ENCODE data around the gene STK24. TPM values are rescaled to one million over a fixed set of nuclear protein-coding genes. Genes with fewer than 3 reads are reported as not detected.
A peak's percentile ranks its signal among the peaks of the same experiment; 100 is the strongest.

STK24 gene
- total RNA-seq, 2 donors from 2014 or later: 35.0 to 56.7 TPM

DNA sequence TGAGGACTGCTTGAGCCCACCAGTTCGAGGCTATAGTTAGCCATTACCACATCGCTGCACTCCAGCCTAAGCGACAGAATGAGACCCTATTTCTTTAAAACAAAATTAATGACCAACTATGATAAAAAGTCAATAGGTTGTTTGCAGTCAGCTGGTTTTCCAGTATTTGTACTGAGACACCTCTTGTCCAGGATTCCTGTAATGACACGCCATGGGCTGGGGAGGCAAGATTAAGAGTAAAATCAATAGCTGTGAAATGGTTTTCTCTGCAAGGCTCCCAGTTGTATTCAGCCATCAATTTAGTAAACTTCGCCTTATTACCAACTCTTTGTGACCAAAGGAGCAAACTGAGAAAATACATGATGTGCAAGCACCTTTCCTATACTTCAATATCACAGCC, 29.5 kb downstream of the STK24 start:
- Histone ChIP-seq H3K4me3 (no peak overlapping the region), H3K4me1 (peaks cover 35% of the 10 kb centered on the region), H3K27me3 (no peaks in the 10 kb centered on the region), H3K9me3 (no peaks in the 10 kb centered on the region), H3K27ac (no peak overlapping the region), H3K36me3 (replicated peaks in 1 of 2; ENCODE audit: insufficient read depth in 1 of 2, low read depth in 2 of 2) (no peaks in the 10 kb centered on the region)
- TF ChIP-seq CTCF (IDR thresholded peaks at IDR 0.05): no peak
- TF ChIP-seq POLR2A (IDR thresholded peaks at IDR 0.05): no peak
- whole genome bisulfite sequencing, 2 donors: 85 to 93% methylated on average over 5 of the region's 5 CpGs
- intact Hi-C loops (cut with DNase I): no loop called here
- no peak for DNase-seq
- ATAC-seq: no peak

- H3K27me3 ChIP-seq: no peaks in the 10 kb centered on the region
- no peak for TF ChIP-seq POLR2A (IDR thresholded peaks at IDR 0.05)
- no peak for TF ChIP-seq CTCF (IDR thresholded peaks at IDR 0.05)
- no peak overlapping the region for H3K27ac ChIP-seq
- DNase-seq: no peak
- intact Hi-C loops (cut with DNase I): no loop called here
- H3K36me3 ChIP-seq (replicated peaks in 1 of 2; ENCODE audit: insufficient read depth in 1 of 2, low read depth in 2 of 2): no peaks in the 10 kb centered on the region
- no peak overlapping the region for H3K4me3 ChIP-seq
- no peaks in the 10 kb centered on the region for H3K9me3 ChIP-seq
- WGBS, 2 donors: 63 to 76% methylated on average over 5 of the region's 5 CpGs
- H3K4me1 ChIP-seq: peaks cover 42% of the 10 kb centered on the region
- ATAC-seq: no peak
Observed at GRCh38 chr13:98546402-98546801, 30.5 kb downstream of the STK24 start.

- intact Hi-C loops (cut with DNase I): no loop called here
- Histone ChIP-seq H3K27me3 (no peaks in the 10 kb centered on the region), H3K36me3 (replicated peaks in 1 of 2; ENCODE audit: insufficient read depth in 1 of 2, low read depth in 2 of 2) (no peaks in the 10 kb centered on the region), H3K4me1 (peaks cover 52% of the 10 kb centered on the region), H3K4me3 (no peak overlapping the region), H3K9me3 (no peaks in the 10 kb centered on the region), H3K27ac (no peak overlapping the region)
- no peak for TF ChIP-seq POLR2A (IDR thresholded peaks at IDR 0.05)
- no peak for TF ChIP-seq CTCF (IDR thresholded peaks at IDR 0.05)
- DNase-seq (no peak), ATAC-seq (no peak)
- 81 to 89% methylated on average over 12 to 16 of the region's 16 CpGs for WGBS, 2 donors
Observed at GRCh38 chr13:98544104-98544710, 32.7 kb downstream of the STK24 start.

DNA sequence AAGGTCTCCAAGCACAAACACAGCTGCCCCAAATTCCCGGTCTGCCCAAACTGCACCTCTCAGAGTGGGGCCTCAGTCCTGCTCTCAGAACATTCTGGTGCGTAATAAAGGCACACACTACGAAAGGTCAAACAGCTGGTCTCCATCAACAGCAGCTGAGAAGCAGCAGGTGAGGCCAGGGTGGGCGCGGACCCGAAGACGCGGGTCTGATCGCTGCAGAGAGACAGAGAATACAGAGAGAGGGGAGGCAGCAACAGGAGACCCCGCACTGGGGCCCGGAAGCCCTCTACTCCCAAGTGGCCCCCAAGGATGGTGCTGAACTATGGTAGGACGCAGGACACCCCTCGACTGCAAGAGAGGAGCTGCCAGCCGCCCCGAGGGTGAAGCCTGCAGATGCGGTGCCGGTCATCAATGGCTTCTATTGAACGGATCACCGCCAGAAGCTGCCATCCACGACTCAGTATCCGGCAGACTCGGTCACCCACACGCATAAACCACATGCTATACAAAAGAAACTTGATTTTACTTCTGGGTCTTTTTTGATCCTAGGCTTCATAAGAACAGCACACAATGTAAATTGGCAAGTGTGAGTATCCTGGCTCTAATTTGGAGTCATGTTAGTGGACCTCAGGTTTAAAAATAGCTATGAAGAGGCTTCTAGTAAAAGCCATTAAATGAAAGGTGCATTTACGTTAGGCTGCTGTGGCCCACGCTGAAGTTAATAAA, 33.4 kb downstream of the STK24 start:
- no peaks in the 10 kb centered on the region for H3K36me3 ChIP-seq (replicated peaks in 1 of 2; ENCODE audit: insufficient read depth in 1 of 2, low read depth in 2 of 2)
- H3K4me1 ChIP-seq: peaks cover 46% of the 10 kb centered on the region
- 79 to 90% methylated on average over 24 to 25 of the region's 25 CpGs for WGBS, 2 donors
- ATAC-seq (no peak), DNase-seq (no peak)
- no peaks in the 10 kb centered on the region for H3K9me3 ChIP-seq
- no peaks in the 10 kb centered on the region for H3K27me3 ChIP-seq
- no peak overlapping the region for H3K4me3 ChIP-seq
- no peak for TF ChIP-seq POLR2A (IDR thresholded peaks at IDR 0.05)
- no peak overlapping the region for H3K27ac ChIP-seq
- intact Hi-C loops (cut with DNase I): no loop called here

DNA sequence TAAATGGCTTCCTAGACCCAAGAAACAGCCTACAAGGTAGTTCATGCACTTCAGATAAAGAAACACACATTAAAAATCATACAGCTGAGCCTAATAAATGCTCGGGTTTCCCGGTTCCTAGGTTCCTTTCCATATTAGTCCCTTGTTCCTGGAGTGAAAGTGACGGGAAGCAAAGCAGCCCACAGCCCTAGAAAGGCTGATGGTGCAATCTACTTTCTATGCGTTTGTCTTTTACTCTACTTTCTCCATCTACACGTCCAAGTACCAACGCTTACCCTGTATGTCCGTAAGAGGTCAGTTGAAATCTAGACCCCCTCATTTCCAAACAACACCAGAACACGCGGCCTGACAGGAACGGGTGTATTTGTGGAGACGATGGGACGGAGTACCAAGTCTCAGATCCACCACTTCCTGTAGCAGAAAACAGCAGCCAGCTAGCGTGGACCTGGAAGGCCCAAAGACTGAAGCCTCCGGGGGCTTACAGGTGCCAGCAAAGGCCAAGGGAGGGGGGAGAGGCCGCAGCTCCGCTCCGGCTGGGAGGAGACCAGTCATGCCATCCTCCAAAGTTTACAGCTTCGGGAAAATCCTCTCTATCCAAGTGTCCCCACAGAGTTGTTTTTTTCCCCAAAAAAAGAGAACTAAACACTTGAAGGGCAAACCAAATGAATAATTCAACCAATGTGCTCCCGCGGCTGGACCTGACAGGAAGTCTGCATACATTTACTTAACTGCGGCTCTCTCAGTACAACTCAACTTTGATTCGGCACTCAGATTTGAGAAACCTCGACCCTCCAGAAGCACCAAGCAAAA, 34.1 kb downstream of the STK24 start:
- H3K4me1 ChIP-seq: peaks cover 46% of the 10 kb centered on the region
- no peaks in the 10 kb centered on the region for H3K36me3 ChIP-seq (replicated peaks in 1 of 2; ENCODE audit: insufficient read depth in 1 of 2, low read depth in 2 of 2)
- no peaks in the 10 kb centered on the region for H3K27me3 ChIP-seq
- no peak for ATAC-seq
- H3K9me3 ChIP-seq: no peaks in the 10 kb centered on the region
- no peak for DNase-seq
- 65 to 72% methylated on average over 23 of the region's 23 CpGs for WGBS, 2 donors
- intact Hi-C loops (cut with DNase I): no loop called here
- TF ChIP-seq CTCF (IDR thresholded peaks at IDR 0.05): no peak
- TF ChIP-seq POLR2A (IDR thresholded peaks at IDR 0.05): no peak
- peak overlapping the region in 1 of 4 donors; percentile 45 for H3K27ac ChIP-seq
- H3K4me3 ChIP-seq: no peak overlapping the region
